ENCODE data around the gene BMP2K.

Gene BMP2K

DNA sequence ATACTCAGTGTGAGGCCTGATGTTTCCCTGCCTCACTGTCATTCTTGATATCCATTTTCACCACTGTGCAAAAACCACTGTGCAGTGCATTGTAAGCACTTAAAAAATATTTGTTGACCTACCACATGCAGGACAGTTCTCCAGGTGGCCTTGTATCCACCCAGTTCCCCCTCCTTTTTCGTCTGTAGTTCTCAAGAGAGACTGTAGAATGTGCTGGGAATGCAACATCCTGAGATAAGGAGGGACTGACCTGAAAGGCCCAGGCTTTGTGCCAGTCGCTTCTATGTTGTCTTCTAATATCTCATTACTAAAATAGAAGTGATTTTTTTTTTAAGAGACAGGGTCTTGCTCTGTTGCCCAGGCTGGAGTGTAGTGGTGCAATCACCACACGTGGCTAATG, 184.8 kb downstream of the BMP2K start:
- H3K4me3 ChIP-seq (replicated peaks; ENCODE audit: low read depth, low read length) = no peak overlapping the region
- DNase-seq (ENCODE audit: low read depth) = no peak
- TF ChIP-seq, protein P1, sequence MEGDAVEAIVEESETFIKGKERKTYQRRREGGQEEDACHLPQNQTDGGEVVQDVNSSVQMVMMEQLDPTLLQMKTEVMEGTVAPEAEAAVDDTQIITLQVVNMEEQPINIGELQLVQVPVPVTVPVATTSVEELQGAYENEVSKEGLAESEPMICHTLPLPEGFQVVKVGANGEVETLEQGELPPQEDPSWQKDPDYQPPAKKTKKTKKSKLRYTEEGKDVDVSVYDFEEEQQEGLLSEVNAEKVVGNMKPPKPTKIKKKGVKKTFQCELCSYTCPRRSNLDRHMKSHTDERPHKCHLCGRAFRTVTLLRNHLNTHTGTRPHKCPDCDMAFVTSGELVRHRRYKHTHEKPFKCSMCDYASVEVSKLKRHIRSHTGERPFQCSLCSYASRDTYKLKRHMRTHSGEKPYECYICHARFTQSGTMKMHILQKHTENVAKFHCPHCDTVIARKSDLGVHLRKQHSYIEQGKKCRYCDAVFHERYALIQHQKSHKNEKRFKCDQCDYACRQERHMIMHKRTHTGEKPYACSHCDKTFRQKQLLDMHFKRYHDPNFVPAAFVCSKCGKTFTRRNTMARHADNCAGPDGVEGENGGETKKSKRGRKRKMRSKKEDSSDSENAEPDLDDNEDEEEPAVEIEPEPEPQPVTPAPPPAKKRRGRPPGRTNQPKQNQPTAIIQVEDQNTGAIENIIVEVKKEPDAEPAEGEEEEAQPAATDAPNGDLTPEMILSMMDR (IDR thresholded peaks at IDR 0.05; ENCODE audit: low read length, missing control alignments) = no peak
